GM12878 (cell line): ENCODE measurements around the gene SHMT1. TPM values are rescaled to one million over a fixed set of nuclear protein-coding genes. Genes with fewer than 3 reads are reported as not detected.

Source experiments
- ATAC-seq: fragments of 200-7000 bp; cut with Tn5 transposase; 3 replicates; pipeline ENCODE4 v1.9.1; 2020; ENCODE audit warnings: mild to moderate bottlenecking, moderate library complexity
- BruUV-seq: library from RNA; stranded (reverse); fragments of 400-500 nt; replicated peaks from 2 replicates; lab custom pipeline; 2021; lab: Mats Ljungman, UMichigan
- CTCF ChIA-PET: fragments of 300-600 bp; sonication (Branson Sonifier 250); formaldehyde crosslinking; extraction: SDS; loops from one replicate; lab custom pipeline; 2021; ENCODE audit warnings: inconsistent platforms; lab: Yijun Ruan, JAX
- POLR2A ChIA-PET: fragments of 350-600 bp; formaldehyde crosslinking; extraction: SDS; loops from one replicate; lab custom pipeline; 2021; ENCODE audit warnings: inconsistent platforms; lab: Charles Lee
- RAD21 ChIA-PET: fragments of 300-600 bp; sonication (Branson Sonifier 250); formaldehyde crosslinking; loops from one replicate; lab custom pipeline; 2023; ENCODE audit warnings: antibody characterized with exemption; ENCODE audit not compliant: unreplicated experiment; lab: Charles Lee
- SMC1A ChIA-PET: fragments of 300-600 bp; sonication (Branson Sonifier 250); formaldehyde crosslinking; loops from one replicate; lab custom pipeline; 2023; ENCODE audit not compliant: unreplicated experiment, uncharacterized antibody; lab: Charles Lee
- DNase-seq: peaks from one replicate; pipeline ENCODE4 v3.0.0-alpha.2; 2011; ENCODE audit warnings: low read depth, low spot score
- FAIRE-seq: peaks from 3 replicates; lab custom pipeline; 2011; peaks lifted over from hg19 to GRCh38; lab: Jason Lieb, UNC
- H2AFZ ChIP-seq: 2 replicates; pipeline ENCODE4 v1.6.0; 2011; ENCODE audit warnings: low read depth, low read length, control low read depth; ENCODE audit not compliant: control insufficient read depth
- H3K27ac ChIP-seq: 2 replicates; pipeline ENCODE4 v1.5.1; 2011; ENCODE audit warnings: control low read depth; ENCODE audit not compliant: control insufficient read depth, insufficient read depth
- H3K27me3 ChIP-seq, 2 experiments: replicated peaks in 1 of 2; 2 replicates each; pipeline versions ENCODE4 v1.6.0 to v1.6.1; 2011; ENCODE audit warnings: low read length in 1 of 2; ENCODE audit not compliant: control insufficient read depth in 2 of 2, insufficient read depth in 2 of 2
- H3K36me3 ChIP-seq, 2 experiments: 2 replicates each; pipeline ENCODE4 v1.5.1; 2011; ENCODE audit warnings: low read length in 1 of 2; ENCODE audit not compliant: control insufficient read depth in 2 of 2, insufficient read depth in 2 of 2
- H3K4me1 ChIP-seq: 2 replicates; pipeline ENCODE4 v1.6.1; 2011; ENCODE audit warnings: mild to moderate bottlenecking, low read length, moderate library complexity, mixed read lengths; ENCODE audit not compliant: control insufficient read depth, insufficient read depth
- H3K4me2 ChIP-seq: 2 replicates; pipeline ENCODE4 v1.6.0; 2011; ENCODE audit warnings: control low read depth; ENCODE audit not compliant: control insufficient read depth, insufficient read depth
- H3K4me3 ChIP-seq: fragments of 200-600 bp; sonication (generic); 2 replicates; pipeline ENCODE4 v1.5.1; 2016
- H3K79me2 ChIP-seq: 2 replicates; pipeline ENCODE4 v1.6.0; 2011; ENCODE audit warnings: low read length; ENCODE audit not compliant: control insufficient read depth, insufficient read depth
- H3K9ac ChIP-seq: 2 replicates; pipeline ENCODE4 v1.8.0; 2011; ENCODE audit warnings: low read length, control low read depth, mixed read lengths; ENCODE audit not compliant: control insufficient read depth, insufficient read depth
- H3K9me3 ChIP-seq: replicated peaks from 3 replicates; pipeline ENCODE4 v1.5.1; 2011; ENCODE audit warnings: mild to moderate bottlenecking, low read length; ENCODE audit not compliant: control insufficient read depth, insufficient read depth
- H4K20me1 ChIP-seq: 2 replicates; pipeline ENCODE4 v1.6.0; 2011; ENCODE audit not compliant: control insufficient read depth, insufficient read depth
- CBX5 ChIP-seq: sonication (generic); IDR thresholded peaks from 2 replicates; pipeline ENCODE4 v1.6.1; 2016; ENCODE audit warnings: low read depth, moderate library complexity, mild to moderate bottlenecking, inconsistent platforms
- EZH2 ChIP-seq: IDR thresholded peaks from 2 replicates; pipeline ENCODE4 v1.6.1; 2012; ENCODE audit warnings: low read depth, mild to moderate bottlenecking, control low read depth, inconsistent platforms, low read length, borderline replicate concordance; ENCODE audit not compliant: control insufficient read depth
- HCFC1 ChIP-seq: fragments of 150-350 bp; IDR thresholded peaks from 2 replicates; pipeline ENCODE4 v1.6.1; 2014; ENCODE audit warnings: low read length
- HSF1 ChIP-seq: fragments of 150-350 bp; IDR thresholded peaks from 2 replicates; pipeline ENCODE4 v1.6.1; 2014; ENCODE audit warnings: mild to moderate bottlenecking, low read depth, low read length
- MEF2B ChIP-seq: fragments of 450-650 bp; IDR thresholded peaks from 2 replicates; pipeline ENCODE4 v1.6.1; 2018; ENCODE audit warnings: mild to moderate bottlenecking, moderate library complexity; ENCODE audit not compliant: partially characterized antibody, poor library complexity, severe bottlenecking
- NKRF ChIP-seq: fragments of 450-650 bp; conservative IDR thresholded peaks from 2 replicates; pipeline ENCODE4 v1.6.1; 2017; ENCODE audit warnings: mild to moderate bottlenecking, moderate library complexity
- PML ChIP-seq: IDR thresholded peaks from 2 replicates; pipeline ENCODE4 v1.6.1; 2012; ENCODE audit warnings: low read length, inconsistent platforms
- RUNX3 ChIP-seq: IDR thresholded peaks from 2 replicates; pipeline ENCODE4 v1.6.1; 2012; ENCODE audit warnings: low read length, inconsistent platforms
- SP1 ChIP-seq: IDR thresholded peaks from one replicate; pipeline ENCODE4 v1.6.1; 2011; ENCODE audit warnings: low read depth, low read length
- SREBF2 ChIP-seq: IDR thresholded peaks from 2 replicates; pipeline ENCODE4 v1.6.1; 2012; ENCODE audit warnings: mild to moderate bottlenecking, low read length
- TBL1XR1 ChIP-seq: IDR thresholded peaks from 2 replicates; pipeline ENCODE4 v1.6.1; 2012; ENCODE audit warnings: low read depth, low read length, improper control_type of control experiment
- WGBS: methylation state at CpG from one replicate; pipeline ENCODE4 v1.1.6; 2016; ENCODE audit warnings: low lambda C conversion rate; ENCODE audit not compliant: insufficient replicate concordance, insufficient coverage; ENCODE audit errors: missing lambda C conversion rate; 5-methylcytosine and 5-hydroxymethylcytosine counted together
- in situ Hi-C: fragments of 300-500 bp; cut with MboI; formaldehyde crosslinking; loops from 9 replicates; pipeline ENCODE4 v1.14.3; 2018; ENCODE audit warnings: mixed read lengths
- intact Hi-C: fragments of 100-400 bp; cut with micrococcal nuclease; formaldehyde crosslinking; loops from one replicate; pipeline ENCODE4 v1.14.2; 2022; ENCODE audit not compliant: unreplicated experiment
- polyA plus RNA-seq, 11 experiments: library from polyadenylated mRNA; depleted of rRNA in 4 of 11; unstranded in 6 of 11; stranded (reverse) in 5 of 11; fragments of >200 nt; fragmentation: Nextera tagmentation in 4 of 11; fragmentation: Illumina TruSeq in 1 of 11; extraction: Ambion mirVana in 4 of 11; extraction: Trizol in 1 of 11; gene quantifications; 1 replicate in 1 of 11; 2 replicates in 10 of 11; pipeline versions ENCODE4 v1.2.1 to v1.2.3, GENCODE V29; 2011 to 2016; ENCODE audit warnings: inconsistent platforms in 2 of 11, missing spikeins in 2 of 11, low read depth in 1 of 11
- total RNA-seq, 4 experiments: library from RNA; depleted of rRNA in 3 of 4; stranded (reverse); fragments of >200 nt in 3 of 4; fragmentation: Illumina TruSeq in 1 of 4; extraction: Trizol in 1 of 4; gene quantifications; 2 replicates each; pipeline versions ENCODE4 v1.2.1 to v1.2.3, GENCODE V29; 2013 to 2021

SHMT1 gene
- total and polyA plus RNA-seq, 10 of the 15 experiments (the other 5 are each of a cell fraction or from before 2014, with no cell fraction given): 5.2 to 60.1 (median 34.6) TPM

- intact Hi-C loops (no loop called here), in situ Hi-C loops (no loop called here)
- no peak overlapping the region for H3K4me3 ChIP-seq
- no peak overlapping the region for H3K4me2 ChIP-seq
- no peak overlapping the region for H2AFZ ChIP-seq
- no peak for ATAC-seq
- H3K9ac ChIP-seq: no peak overlapping the region
- H3K36me3 ChIP-seq: peaks cover 4 to 10% of the 10 kb centered on the region in 2 experiments
- no peak for FAIRE-seq
- no peaks in the 10 kb centered on the region for H3K9me3 ChIP-seq
- H3K4me1 ChIP-seq: no peaks in the 10 kb centered on the region
- ChIA-PET RAD21 (no interaction called here), CTCF (no interaction called here), POLR2A (no interaction called here), SMC1A (no interaction called here)
- H3K79me2 ChIP-seq: no peaks in the 10 kb centered on the region
- no peak overlapping the region for H3K27ac ChIP-seq
- DNase-seq: no peak
- TF ChIP-seq TBL1XR1: no peak
- no peak for TF ChIP-seq SP1
- no peak for TF ChIP-seq RUNX3
- no peak for TF ChIP-seq MEF2B
- no peak for TF ChIP-seq CBX5
- no peak for TF ChIP-seq HCFC1
- no peak for TF ChIP-seq HSF1
- no peak for TF ChIP-seq PML
- TF ChIP-seq EZH2: no peak
- no peak for TF ChIP-seq NKRF
- TF ChIP-seq SREBF2: no peak
- WGBS: 32% methylated on average over 4 of the region's 4 CpGs
- H4K20me1 ChIP-seq: no peaks in the 10 kb centered on the region
- no TSS peak for BruUV-seq
- no peaks in the 10 kb centered on the region for H3K27me3 ChIP-seq
These were observed 30.4 kb downstream of the SHMT1 start for GRCh38 chr17:18332909-18333489.
